ENCODE results near the gene SIK3. TPM values are rescaled to one million over a fixed set of nuclear protein-coding genes. Genes with fewer than 3 reads are reported as not detected.

Gene SIK3
- total RNA-seq (2022; extraction: Qiagen RNA extraction), result 7.2 to 8.4 TPM (median 8.3 TPM) in 5 replicates

DNA sequence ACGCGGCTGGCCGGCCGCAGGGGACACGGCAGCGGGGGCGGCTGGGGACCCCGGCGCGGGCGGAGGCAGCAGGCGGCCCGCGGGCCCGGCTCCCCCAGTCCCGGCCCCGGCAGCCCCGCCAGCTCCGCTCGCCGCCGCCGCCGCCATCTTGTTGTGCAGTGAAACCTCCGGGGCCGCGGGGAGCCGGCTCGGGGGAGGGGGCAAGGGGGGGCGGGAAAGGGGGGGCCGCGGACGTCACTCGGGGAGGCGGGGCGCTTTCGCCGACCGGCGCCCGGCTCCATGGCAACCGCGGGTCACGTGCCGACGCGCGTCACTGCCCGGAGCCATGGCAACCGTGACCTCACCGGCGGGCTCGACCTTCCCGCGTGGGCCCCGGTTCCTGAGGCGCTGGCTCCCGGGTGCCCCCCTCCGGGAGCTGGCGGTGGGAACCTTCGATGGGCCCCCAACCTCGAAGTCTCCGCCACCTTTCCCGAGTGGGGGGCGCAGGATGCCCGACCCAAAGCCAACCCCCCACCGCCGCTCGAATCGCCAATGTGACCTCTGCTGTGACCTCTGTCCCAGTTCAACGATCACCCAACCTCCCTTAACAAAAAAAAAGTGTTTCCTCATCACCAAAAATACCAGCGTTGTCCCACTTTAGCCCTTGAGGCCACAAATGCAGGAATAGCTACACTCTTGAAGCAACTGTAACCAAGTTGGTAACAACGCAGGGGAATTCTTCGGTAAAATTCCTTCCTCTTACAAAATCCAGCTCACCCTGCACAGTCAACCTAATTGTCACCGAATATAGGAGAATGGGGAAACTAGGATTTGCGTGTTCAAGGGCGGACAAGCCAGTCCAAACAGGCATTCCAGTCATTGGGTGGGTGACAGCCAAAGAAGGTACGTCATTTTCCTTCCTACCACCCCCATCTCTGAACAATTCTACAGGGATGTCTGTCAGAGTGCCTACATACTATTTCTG is at the start of gene SIK3:
Gene SIK3, minus strand, starts transcription at position 160 of the 964 bp plus-strand sequence. Its CDS starts 13 bp downstream, at position 147.

DNA sequence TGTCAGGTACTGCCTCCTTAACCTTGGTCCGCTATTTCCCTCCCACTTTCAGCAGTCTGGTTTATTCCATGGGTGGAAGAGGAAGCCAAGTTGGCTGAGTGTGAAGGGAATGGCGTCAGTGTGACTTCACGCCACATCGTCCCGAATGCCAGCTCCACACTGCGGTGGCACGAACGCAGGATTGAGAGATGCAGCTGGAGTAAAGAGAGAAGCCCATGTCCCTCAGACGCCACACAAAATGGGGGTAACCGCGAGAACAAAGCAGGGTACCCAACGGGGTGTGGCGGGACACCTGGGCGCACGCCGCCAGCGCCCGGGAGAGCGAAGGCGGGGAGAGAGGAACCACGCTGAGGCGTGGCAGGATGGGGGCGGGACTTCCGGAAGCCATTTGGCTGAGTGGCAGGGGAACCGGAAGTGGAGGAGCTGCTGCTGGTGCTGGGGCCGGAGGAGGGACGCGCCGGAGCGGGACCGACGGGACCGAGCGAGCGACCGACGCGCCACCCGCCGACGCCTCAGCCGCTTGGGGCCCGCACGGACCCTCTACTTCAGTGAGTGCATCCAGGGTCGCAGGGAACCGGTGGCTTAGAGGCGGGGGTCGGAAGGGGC is 45.7 kb upstream of the SIK3 start, which contains the start of gene PAFAH1B2:
Gene PAFAH1B2, plus strand, starts transcription at position 417 of the 606 bp plus-strand sequence. CDS start 8,161 bp downstream, outside the sequence.

DNA sequence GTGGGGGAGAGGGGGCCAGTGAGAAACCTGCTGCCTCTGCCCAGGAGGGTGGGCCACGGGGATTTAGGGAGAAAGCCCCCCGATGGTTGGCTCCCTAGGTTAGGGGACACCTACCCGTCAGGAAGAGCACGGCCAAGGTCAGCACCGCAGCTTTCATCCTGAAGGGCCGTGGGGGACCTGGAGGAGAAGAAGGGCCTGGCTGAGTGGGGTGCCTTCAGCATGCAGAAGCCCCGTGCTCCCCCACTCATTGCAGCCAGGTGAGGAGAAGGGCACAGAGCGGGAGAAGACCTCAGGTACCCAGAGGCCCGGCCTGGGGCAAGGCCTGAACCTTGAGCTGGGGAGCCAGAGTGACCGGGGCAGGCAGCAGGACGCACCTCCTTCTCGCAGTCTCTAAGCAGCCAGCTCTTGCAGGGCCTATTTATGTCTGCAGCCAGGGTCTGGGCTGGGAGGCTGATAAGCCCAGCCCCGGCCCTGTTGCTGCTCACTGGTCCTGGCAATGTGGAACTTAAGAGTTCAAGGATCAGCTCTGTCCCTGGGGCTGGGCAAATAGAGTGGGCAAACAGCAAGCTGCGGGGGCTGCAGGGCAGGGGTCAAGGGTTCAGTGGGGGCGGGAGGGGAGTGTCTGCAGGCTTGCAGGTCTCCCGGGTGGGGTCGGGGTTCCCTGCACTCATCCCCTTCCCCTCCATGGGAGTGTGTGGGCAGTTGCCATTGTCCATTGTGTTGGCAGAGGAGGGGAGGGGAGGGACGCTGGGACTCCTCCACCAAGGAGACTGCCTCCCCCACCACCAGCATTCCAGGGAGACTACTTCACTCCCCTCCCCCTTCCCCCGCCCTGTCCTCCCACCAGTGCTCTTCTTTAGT is 260.8 kb downstream of the SIK3 start, which contains the start of gene APOA1:
Gene APOA1, minus strand, starts transcription at position 392 of the 861 bp plus-strand sequence. Its CDS starts 235 bp downstream, at position 157.

DNA sequence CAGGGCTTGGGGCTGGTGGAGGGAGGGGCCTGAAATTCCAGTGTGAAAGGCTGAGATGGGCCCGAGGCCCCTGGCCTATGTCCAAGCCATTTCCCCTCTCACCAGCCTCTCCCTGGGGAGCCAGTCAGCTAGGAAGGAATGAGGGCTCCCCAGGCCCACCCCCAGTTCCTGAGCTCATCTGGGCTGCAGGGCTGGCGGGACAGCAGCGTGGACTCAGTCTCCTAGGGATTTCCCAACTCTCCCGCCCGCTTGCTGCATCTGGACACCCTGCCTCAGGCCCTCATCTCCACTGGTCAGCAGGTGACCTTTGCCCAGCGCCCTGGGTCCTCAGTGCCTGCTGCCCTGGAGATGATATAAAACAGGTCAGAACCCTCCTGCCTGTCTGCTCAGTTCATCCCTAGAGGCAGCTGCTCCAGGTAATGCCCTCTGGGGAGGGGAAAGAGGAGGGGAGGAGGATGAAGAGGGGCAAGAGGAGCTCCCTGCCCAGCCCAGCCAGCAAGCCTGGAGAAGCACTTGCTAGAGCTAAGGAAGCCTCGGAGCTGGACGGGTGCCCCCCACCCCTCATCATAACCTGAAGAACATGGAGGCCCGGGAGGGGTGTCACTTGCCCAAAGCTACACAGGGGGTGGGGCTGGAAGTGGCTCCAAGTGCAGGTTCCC is 268.6 kb downstream of the SIK3 start, which contains the start of gene APOC3:
Gene APOC3, plus strand, starts transcription at position 383 of the 659 bp plus-strand sequence. CDS start 676 bp downstream, outside the sequence.

DNA sequence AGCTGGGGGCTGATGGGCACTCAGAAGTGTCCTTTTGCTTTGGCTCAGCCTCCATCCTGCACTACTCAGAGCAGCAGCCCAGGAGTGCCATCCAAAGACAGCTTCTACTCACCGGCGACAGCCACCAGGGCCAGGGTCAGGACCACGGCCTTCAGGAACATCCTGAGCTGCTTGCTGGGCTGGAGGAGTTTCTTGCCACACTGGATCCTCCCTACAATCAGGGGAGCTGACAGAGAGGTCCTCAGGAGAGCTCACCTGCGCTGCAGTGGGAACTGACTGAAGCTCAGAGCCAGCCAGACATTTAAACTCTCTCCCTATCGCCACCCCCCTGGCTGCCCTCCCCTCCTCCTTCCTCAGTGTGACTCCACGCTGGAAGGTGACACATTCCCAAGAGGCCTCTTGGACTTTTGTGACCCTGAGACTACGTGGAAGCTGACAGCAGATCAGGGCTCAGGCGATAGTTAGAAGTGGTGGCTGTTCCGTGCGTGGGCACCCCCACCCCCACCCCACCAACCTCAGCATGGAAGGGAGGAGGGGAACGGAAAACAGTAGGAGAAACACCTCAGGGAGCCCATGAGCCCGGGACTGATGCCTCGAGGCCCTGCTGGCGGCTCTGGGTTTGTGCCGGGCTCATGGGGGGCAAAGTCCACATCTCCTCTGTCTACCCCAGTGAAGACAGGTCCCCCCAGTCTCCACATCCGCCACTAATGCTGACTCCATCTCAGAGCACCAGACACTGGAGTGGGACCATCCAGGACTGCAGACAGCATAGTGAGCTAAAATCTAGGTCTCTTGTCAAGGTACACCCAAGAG is 275.0 kb downstream of the SIK3 start, which contains the start of gene APOA4:
Gene APOA4, minus strand, starts transcription at position 274 of the 813 bp plus-strand sequence. Its CDS starts 113 bp downstream, at position 161.

Other genes with a start within 250 kb of the SIK3 start
- gene PAFAH1B2, start 45.9 kb upstream of the SIK3 start, total RNA-seq (2022; extraction: Qiagen RNA extraction), result 30.5 to 45.6 TPM (median 37.6 TPM) in 5 replicates
- gene SIDT2, start 80.3 kb upstream of the SIK3 start, total RNA-seq (2022; extraction: Qiagen RNA extraction), result 5.0 to 6.0 TPM (median 5.3 TPM) in 5 replicates
- 63.9 to 138 TPM (median 103 TPM) in 5 replicates for gene TAGLN, start 100.9 kb upstream of the SIK3 start, total RNA-seq (2022; extraction: Qiagen RNA extraction)
- 15.8 to 19.1 TPM (median 16.2 TPM) in 5 replicates for gene PCSK7, start 133.6 kb upstream of the SIK3 start, total RNA-seq (2022; extraction: Qiagen RNA extraction)
- gene RNF214, start 134.2 kb upstream of the SIK3 start, total RNA-seq (2022; extraction: Qiagen RNA extraction), result 10.9 to 12.3 TPM (median 11.7 TPM) in 5 replicates
- gene BACE1-AS, start 192.9 kb upstream of the SIK3 start, total RNA-seq (2022; extraction: Qiagen RNA extraction), result 1.7 to 3.2 TPM (median 2.1 TPM) in 5 replicates
- 8.5 to 11.1 TPM (median 10.9 TPM) in 5 replicates for gene BACE1, start 217.8 kb upstream of the SIK3 start, total RNA-seq (2022; extraction: Qiagen RNA extraction)
- 15.8 to 21.6 TPM (median 17.7 TPM) in 5 replicates for gene CEP164, start 229.4 kb upstream of the SIK3 start, total RNA-seq (2022; extraction: Qiagen RNA extraction)

Data from A549 treated with Hydrocortisone at 1 μM for 4 hours (cell line).